HepG2 (cell line): Measurements from ENCODE around the gene AASS.

Experiments used
- AKAP8 ChIP-seq: sonication (generic); formaldehyde crosslinking; IDR thresholded peaks from 2 replicates; pipeline ENCODE4 v1.5.1; 2020; ENCODE audit warnings: mild to moderate bottlenecking, missing genetic modification reagents
- ARHGAP35 ChIP-seq: sonication (generic); formaldehyde crosslinking; IDR thresholded peaks from 2 replicates; pipeline ENCODE4 v1.9.0; 2022; ENCODE audit warnings: mild to moderate bottlenecking, inconsistent platforms, moderate library complexity, missing genetic modification reagents, borderline replicate concordance
- BCL6 ChIP-seq: IDR thresholded peaks from 2 replicates; pipeline ENCODE4 v1.6.1; 2016; ENCODE audit warnings: missing genetic modification reagents, missing compliant biosample characterization
- GPN1 ChIP-seq: sonication (generic); formaldehyde crosslinking; IDR thresholded peaks from 2 replicates; pipeline ENCODE4 v1.5.1; 2020; ENCODE audit warnings: missing genetic modification reagents, borderline replicate concordance
- KDM1A ChIP-seq: IDR thresholded peaks from 2 replicates; pipeline ENCODE4 v1.6.1; 2016; ENCODE audit warnings: missing compliant biosample characterization
- NR2F1 ChIP-seq, 2 experiments: fragments of 450-650 bp in 1 of 2; formaldehyde crosslinking in 1 of 2; IDR thresholded peaks; 2 replicates each; pipeline versions ENCODE4 v1.5.0 to v1.6.1; 2016 to 2020; ENCODE audit warnings: mild to moderate bottlenecking in 1 of 2, missing compliant biosample characterization in 1 of 2, missing genetic modification reagents in 1 of 2, moderate library complexity in 1 of 2
- ZBTB40 ChIP-seq, 2 experiments: fragments of 450-650 bp in 1 of 2; sonication (generic) in 1 of 2; formaldehyde crosslinking in 1 of 2; IDR thresholded peaks; 2 replicates each; pipeline versions ENCODE4 v1.6.1 to v1.8.0; 2016 to 2022; ENCODE audit warnings: antibody characterized with exemption in 1 of 2, mild to moderate bottlenecking in 1 of 2, missing genetic modification reagents in 1 of 2
- ZNF777 ChIP-seq: sonication (generic); formaldehyde crosslinking; IDR thresholded peaks from 2 replicates; pipeline ENCODE4 v1.4.0; 2020; ENCODE audit warnings: missing genetic modification reagents
- TF ChIP-seq, protein P1 (sequence below): sonication (generic); formaldehyde crosslinking; conservative IDR thresholded peaks from 2 replicates; pipeline ENCODE4 v1.8.0; 2022; ENCODE audit warnings: mild to moderate bottlenecking, moderate library complexity, missing genetic modification reagents
- TF ChIP-seq, protein P2 (sequence below): sonication (generic); formaldehyde crosslinking; IDR thresholded peaks from 2 replicates; pipeline ENCODE4 v1.4.0; 2020; ENCODE audit warnings: missing genetic modification reagents

GRCh38 chr7:122027058-122027457, 117.0 kb downstream of the AASS start:
- TF ChIP-seq KDM1A: no peak
- no peak for TF ChIP-seq ZBTB40 (IDR thresholded peaks at IDR 0.05)
- no peak for TF ChIP-seq ZBTB40 (CRISPR knock-in tag; IDR thresholded peaks at IDR 0.05)
- TF ChIP-seq NR2F1 (CRISPR knock-in tag; IDR thresholded peaks at IDR 0.05): no peak
- no peak for TF ChIP-seq ARHGAP35
- TF ChIP-seq ZNF777 (CRISPR knock-in tag): no peak
- no peak for TF ChIP-seq BCL6
- TF ChIP-seq, protein P1, sequence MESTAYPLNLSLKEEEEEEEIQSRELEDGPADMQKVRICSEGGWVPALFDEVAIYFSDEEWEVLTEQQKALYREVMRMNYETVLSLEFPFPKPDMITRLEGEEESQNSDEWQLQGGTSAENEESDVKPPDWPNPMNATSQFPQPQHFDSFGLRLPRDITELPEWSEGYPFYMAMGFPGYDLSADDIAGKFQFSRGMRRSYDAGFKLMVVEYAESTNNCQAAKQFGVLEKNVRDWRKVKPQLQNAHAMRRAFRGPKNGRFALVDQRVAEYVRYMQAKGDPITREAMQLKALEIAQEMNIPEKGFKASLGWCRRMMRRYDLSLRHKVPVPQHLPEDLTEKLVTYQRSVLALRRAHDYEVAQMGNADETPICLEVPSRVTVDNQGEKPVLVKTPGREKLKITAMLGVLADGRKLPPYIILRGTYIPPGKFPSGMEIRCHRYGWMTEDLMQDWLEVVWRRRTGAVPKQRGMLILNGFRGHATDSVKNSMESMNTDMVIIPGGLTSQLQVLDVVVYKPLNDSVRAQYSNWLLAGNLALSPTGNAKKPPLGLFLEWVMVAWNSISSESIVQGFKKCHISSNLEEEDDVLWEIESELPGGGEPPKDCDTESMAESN (CRISPR knock-in tag): no peak
- no peak for TF ChIP-seq AKAP8 (CRISPR knock-in tag)
- TF ChIP-seq, protein P2, sequence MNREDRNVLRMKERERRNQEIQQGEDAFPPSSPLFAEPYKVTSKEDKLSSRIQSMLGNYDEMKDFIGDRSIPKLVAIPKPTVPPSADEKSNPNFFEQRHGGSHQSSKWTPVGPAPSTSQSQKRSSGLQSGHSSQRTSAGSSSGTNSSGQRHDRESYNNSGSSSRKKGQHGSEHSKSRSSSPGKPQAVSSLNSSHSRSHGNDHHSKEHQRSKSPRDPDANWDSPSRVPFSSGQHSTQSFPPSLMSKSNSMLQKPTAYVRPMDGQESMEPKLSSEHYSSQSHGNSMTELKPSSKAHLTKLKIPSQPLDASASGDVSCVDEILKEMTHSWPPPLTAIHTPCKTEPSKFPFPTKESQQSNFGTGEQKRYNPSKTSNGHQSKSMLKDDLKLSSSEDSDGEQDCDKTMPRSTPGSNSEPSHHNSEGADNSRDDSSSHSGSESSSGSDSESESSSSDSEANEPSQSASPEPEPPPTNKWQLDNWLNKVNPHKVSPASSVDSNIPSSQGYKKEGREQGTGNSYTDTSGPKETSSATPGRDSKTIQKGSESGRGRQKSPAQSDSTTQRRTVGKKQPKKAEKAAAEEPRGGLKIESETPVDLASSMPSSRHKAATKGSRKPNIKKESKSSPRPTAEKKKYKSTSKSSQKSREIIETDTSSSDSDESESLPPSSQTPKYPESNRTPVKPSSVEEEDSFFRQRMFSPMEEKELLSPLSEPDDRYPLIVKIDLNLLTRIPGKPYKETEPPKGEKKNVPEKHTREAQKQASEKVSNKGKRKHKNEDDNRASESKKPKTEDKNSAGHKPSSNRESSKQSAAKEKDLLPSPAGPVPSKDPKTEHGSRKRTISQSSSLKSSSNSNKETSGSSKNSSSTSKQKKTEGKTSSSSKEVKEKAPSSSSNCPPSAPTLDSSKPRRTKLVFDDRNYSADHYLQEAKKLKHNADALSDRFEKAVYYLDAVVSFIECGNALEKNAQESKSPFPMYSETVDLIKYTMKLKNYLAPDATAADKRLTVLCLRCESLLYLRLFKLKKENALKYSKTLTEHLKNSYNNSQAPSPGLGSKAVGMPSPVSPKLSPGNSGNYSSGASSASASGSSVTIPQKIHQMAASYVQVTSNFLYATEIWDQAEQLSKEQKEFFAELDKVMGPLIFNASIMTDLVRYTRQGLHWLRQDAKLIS (CRISPR knock-in tag): no peak
- TF ChIP-seq GPN1 (CRISPR knock-in tag): no peak
